Fibroblast of gingiva (primary cell): Measurements from ENCODE around the gene AKAP5.
A peak's percentile ranks its signal among the peaks of the same experiment; 100 is the strongest.

ENCODE experiments used
- DNase-seq: peaks from one replicate; pipeline ENCODE4 v3.0.0-alpha.2; 2011; ENCODE audit warnings: low read depth

The AKAP5 gene

GRCh38 chr14:64465191-64465822 lies at the start of gene AKAP5:
Gene AKAP5, plus strand, starts transcription at chr14:64465499. Its CDS starts 2,896 bp downstream, at chr14:64468395.
- DNase-seq, result no peak

- DNase-seq, result no peak
Observed at GRCh38 chr14:64416348-64416932, 48.9 kb upstream of the AKAP5 start.

- no peak for DNase-seq
Observed at GRCh38 chr14:64417055-64417770, 48.1 kb upstream of the AKAP5 start.

GRCh38 chr14:64417771-64418125 lies 47.6 kb upstream of the AKAP5 start:
- no peak for DNase-seq

GRCh38 chr14:64419003-64419402 lies 46.3 kb upstream of the AKAP5 start:
- no peak for DNase-seq

GRCh38 chr14:64421166-64421565 lies 44.1 kb upstream of the AKAP5 start:
- peak; percentile 76 for DNase-seq

- DNase-seq, result no peak
Observed at GRCh38 chr14:64422005-64422404, 43.3 kb upstream of the AKAP5 start.

- no peak for DNase-seq
Observed at GRCh38 chr14:64422756-64423155, 42.5 kb upstream of the AKAP5 start.

GRCh38 chr14:64423987-64424386 lies 41.3 kb upstream of the AKAP5 start:
- peak; percentile 14 for DNase-seq

GRCh38 chr14:64434528-64434927 lies 30.8 kb upstream of the AKAP5 start:
- no peak for DNase-seq

- DNase-seq, result peak; percentile 90
Observed at GRCh38 chr14:64438181-64438841, 27.0 kb upstream of the AKAP5 start.

- DNase-seq, result no peak
Observed at GRCh38 chr14:64439141-64439540, 26.2 kb upstream of the AKAP5 start.

GRCh38 chr14:64440494-64440893 lies 24.8 kb upstream of the AKAP5 start:
- peak; percentile 87 for DNase-seq

- DNase-seq, result no peak
Observed at GRCh38 chr14:64442300-64442988, 22.9 kb upstream of the AKAP5 start.

- DNase-seq, result no peak
Observed at GRCh38 chr14:64444140-64444539, 21.2 kb upstream of the AKAP5 start.

GRCh38 chr14:64444984-64445845 lies 20.1 kb upstream of the AKAP5 start:
- DNase-seq, result peak; percentile 31

- no peak for DNase-seq
Observed at GRCh38 chr14:64447876-64448670, 17.2 kb upstream of the AKAP5 start.

GRCh38 chr14:64450255-64450654 lies 15.0 kb upstream of the AKAP5 start:
- no peak for DNase-seq

- DNase-seq, result no peak
Observed at GRCh38 chr14:64454671-64455070, 10.6 kb upstream of the AKAP5 start.

- DNase-seq, result peak; percentile 68
Observed at GRCh38 chr14:64459405-64460136, 5.7 kb upstream of the AKAP5 start.
